AG09319 (cell line): ENCODE results near the gene ENDOU.

ENCODE experiments used
- DNase-seq: peaks from one replicate; pipeline ENCODE4 v3.0.0-alpha.2; 2010; ENCODE audit warnings: low read depth; ENCODE audit errors: extremely low read depth
- TF ChIP-seq, protein P1 (sequence below): IDR thresholded peaks from 2 replicates; pipeline ENCODE4 v1.5.1; 2011; ENCODE audit warnings: low read depth, mild to moderate bottlenecking, inconsistent platforms, low read length, moderate library complexity

ENDOU gene

DNA sequence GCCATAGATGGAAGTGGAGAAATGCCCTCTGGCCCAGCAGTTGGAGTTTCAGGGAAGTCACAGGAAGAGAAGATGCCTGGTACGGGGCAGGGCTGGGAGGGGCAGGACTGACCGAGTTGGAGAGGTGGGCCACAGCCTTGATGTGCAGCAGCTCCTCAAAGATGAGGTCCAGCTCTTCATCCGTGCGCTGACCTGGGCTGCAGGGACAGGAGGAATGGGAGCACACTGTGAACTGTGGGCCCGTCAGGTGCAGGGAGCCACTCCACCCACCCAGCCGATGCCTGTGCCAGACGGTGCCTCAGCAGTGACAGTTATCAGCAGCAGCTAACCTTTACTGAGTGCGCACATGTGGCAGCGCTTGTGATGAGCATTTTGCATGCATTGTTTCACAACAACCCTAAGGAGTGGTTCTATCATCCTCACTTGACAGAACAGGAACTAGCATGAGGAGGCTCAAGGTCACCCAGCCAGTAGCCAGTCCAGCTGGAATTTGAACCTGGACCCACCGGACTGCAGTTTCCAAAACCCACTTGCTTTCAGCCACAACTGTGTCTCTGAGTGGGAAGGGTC is 25.0 kb upstream of the ENDOU start:
- DNase-seq, result no peak

DNA sequence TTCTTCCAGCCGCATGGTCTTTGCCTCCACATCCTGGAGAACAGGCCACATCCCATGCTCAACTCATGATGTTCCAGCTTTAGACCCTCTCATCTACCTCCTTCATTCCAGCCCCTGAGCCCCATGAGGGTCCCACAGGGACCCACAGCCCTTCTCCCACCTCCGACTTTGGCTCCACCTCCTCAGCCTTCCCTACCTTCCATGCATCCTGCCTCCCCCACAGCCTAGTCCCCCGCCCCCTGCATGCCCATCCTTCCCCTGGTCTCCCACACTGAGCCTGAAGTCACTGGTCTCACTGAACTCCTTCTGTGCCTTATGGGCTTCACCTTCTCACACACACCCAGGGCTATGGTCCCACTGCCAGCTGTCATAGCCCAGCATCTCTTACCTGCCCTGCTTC is 23.6 kb upstream of the ENDOU start:
- no peak for DNase-seq
- TF ChIP-seq, protein P1, sequence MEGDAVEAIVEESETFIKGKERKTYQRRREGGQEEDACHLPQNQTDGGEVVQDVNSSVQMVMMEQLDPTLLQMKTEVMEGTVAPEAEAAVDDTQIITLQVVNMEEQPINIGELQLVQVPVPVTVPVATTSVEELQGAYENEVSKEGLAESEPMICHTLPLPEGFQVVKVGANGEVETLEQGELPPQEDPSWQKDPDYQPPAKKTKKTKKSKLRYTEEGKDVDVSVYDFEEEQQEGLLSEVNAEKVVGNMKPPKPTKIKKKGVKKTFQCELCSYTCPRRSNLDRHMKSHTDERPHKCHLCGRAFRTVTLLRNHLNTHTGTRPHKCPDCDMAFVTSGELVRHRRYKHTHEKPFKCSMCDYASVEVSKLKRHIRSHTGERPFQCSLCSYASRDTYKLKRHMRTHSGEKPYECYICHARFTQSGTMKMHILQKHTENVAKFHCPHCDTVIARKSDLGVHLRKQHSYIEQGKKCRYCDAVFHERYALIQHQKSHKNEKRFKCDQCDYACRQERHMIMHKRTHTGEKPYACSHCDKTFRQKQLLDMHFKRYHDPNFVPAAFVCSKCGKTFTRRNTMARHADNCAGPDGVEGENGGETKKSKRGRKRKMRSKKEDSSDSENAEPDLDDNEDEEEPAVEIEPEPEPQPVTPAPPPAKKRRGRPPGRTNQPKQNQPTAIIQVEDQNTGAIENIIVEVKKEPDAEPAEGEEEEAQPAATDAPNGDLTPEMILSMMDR, result no peak

More for the DNA sequence above, 25.0 kb upstream of the ENDOU start:
- TF ChIP-seq, protein P1, result no peak

DNA sequence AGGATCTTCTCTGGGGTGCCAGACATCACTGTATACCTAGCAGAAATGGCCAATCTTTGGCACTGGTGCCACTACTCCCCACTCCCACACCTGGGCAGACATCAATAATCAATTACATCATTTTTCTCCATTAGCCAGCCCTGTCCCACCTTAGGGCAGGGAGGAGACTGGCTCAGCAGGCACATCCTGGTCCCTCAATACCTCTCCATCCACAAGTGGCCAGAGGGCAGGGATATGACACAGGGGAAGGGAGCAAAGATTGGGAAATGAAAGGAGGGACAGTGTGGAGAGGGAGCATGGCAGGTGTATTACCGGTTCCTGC is 23.2 kb upstream of the ENDOU start:
- TF ChIP-seq, protein P1, result no peak
- no peak for DNase-seq

DNA sequence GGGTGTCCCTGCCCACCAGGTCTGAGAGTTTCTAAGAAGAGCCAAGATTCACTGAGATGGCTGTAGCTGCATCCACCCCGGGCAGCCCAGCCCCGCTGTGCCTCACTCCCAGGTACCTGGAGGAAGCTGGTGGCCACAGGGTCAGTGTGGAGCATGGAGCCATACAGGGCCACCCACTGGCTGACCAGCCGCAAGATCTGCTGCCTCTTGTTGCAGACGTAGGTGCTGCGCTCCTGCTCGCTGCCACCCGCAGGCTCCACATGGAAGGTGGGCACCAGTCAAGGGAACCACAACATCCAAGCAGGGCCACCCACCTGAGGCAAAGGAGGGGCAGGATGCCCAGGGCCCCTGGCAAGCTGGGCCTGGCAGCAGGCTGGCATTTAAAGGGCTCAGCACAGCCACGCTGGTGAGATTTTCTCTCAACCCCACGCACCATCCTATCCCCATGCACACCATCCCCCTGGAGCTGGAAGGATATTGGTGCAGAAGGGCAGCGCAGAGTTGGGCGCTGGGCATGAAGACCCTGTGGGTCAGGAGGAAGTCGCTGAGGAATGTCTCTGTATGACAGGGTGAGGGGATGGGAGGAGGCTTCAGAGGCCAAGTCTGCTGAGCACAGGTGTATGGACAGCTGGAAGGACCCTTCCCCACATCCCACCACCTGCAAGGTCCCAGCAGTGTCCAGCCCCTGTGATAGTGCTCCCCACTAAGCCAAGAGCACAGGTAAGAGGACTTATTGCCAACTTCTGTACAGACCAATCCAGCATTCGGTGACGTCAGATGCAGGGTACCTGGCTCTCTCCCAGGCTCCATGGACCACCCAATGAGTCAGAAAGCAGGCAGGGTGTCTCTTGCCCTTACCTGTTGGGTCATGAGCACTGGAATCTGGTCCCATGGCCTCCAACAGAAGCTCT is 22.6 kb upstream of the ENDOU start:
- DNase-seq, result no peak
- TF ChIP-seq, protein P1, result no peak

DNA sequence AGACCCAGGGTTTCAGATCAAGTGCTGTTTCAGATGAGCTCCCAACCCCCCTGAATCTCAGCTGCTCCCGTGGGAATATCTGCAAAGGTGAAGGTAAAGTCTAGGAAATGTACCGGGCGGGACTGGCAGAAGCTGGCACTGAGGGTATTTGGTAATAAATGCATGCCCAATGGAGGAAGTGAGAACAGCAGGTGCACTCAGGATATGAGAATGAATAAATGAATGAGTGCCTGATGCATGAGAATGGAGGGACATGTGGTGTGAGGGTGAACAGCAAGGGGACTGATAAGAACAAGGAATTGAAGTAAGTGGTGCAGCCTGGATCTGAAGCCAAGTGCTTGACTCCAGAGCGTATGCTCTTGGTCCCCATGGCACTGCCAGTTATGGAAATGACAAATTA is 21.8 kb upstream of the ENDOU start:
- TF ChIP-seq, protein P1, result no peak
- no peak for DNase-seq

DNA sequence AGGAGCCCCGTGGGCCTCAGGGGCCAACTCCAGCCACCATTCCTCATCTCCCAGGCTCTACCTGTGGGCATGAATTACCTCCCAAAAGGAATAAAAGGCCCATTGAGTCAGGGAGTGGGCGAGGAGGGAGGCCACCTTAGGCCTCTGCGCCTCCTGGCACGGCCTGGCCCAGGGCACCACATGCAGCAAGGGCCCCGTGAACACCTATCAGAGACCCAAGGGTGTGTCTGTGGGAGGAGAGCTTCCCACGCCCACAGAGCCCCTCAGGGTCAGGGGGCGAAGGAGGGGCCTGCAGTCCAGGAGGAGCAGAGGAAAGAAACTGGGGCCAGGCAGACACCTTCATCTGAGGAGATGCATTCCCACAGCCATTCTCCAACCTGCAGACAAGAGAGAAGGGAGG is 21.2 kb upstream of the ENDOU start:
- TF ChIP-seq, protein P1, result no peak
- DNase-seq, result no peak

DNA sequence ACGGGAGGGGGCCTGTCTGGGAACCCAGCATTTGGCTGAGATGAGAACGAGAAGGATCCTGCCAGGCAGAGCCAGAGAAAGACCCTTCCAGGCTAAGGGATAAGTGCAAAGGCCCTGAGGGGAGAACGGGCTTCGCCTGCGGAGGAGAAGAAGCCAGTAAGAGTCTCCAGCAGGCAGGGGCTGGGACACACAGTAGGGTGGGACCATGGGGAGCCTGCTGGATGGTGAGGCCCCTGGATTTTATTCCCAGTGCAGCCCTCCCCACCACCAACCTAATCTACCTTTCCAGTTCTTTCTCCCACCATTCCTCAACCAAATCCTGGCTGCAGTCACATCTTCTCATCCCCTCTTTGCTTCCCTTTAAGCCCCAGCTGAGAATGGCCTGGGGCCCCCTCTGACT is 20.8 kb upstream of the ENDOU start:
- no peak for DNase-seq
- TF ChIP-seq, protein P1, result no peak
